Prostate gland (tissue), 2 donors: ENCODE data around the gene FGFRL1.

Experiments
- CTCF ChIP-seq, 4 experiments: fragments of 200-600 bp in 2 of 4; fragments of 450-650 bp in 2 of 4; sonication (generic) in 2 of 4; IDR thresholded peaks; 1 replicate in 3 of 4; 2 replicates in 1 of 4; pipeline ENCODE4 v1.5.1; 2016 to 2019; ENCODE audit warnings: antibody characterized with exemption in 4 of 4, mild to moderate bottlenecking in 2 of 4, moderate library complexity in 2 of 4
- POLR2A ChIP-seq: fragments of 450-650 bp; IDR thresholded peaks from one replicate; pipeline ENCODE4 v1.6.1; 2016; ENCODE audit warnings: antibody characterized with exemption, mild to moderate bottlenecking

GRCh38 chr4:1011022-1011665, at the start of gene FGFRL1:
- TF ChIP-seq POLR2A: no peak
- TF ChIP-seq CTCF (IDR thresholded peaks at IDR 0.05): no peak
